CD4-positive, alpha-beta T cell treated with Interleukin-6 at 100 ng/mL for 8 hours (primary cell): Measurements from ENCODE around the gene BMX.

Experiments
- DNase-seq: peaks from one replicate; pipeline ENCODE4 v3.0.0-alpha.2; 2020; ENCODE audit warnings: mixed read lengths, low spot score

BMX gene

DNA sequence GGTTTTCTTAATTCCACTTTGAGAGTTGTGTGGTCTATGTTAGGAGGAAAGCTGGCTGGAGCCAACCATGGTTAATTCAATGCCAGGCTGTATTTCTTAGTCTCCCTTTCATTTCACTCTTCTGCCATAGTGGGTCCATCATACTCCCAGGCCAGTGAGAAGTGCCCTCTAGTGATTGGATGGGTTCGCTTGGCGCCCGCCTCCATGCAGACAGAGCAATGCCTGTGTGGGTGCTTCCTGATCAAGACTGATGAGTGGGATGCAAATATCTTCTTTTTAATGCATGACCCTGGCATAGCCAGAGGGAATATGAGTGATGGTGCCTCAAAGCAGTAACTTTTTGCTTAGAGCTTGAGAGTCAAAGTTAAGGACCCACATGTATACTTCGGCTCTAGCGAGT, 6.4 kb downstream of the BMX start:
- DNase-seq: no peak

DNA sequence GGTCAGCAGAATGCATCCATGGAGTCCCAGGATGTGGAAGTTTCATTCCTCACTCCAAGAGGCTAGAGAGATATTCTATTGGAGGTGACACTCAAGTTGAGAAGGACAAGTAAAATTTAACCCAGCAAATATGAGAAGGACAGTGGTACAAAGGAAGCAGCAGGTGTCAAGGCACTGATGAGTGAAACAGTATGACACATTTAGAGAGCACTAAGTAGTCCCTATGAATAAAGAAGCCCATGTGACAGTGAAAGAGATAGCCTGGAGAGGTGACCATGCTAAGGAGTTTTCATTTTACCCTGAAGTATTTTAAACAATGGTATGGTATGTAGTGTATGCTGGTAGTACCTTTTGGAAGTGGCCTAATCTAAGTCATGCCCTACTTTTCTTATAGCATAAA, 9.2 kb downstream of the BMX start:
- no peak for DNase-seq

DNA sequence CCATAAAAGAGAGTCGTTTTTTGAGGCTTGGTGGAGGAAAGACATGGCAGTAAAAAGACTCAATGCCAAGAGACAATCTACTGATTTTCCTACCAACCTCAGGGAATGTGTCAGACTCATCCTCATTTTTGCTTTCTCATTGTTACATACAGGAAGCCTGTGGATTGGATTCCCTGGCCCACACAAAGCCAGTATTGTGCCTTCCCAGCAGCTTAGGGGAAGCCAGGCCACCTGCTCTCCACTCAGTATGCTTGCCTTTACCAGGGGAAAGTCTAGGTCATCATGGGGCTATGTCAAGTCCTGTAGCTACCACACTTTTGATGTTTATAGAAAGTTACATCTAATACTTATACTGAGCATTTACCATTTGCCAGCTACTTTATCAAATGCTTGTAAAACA, 11.0 kb downstream of the BMX start:
- DNase-seq: no peak

DNA sequence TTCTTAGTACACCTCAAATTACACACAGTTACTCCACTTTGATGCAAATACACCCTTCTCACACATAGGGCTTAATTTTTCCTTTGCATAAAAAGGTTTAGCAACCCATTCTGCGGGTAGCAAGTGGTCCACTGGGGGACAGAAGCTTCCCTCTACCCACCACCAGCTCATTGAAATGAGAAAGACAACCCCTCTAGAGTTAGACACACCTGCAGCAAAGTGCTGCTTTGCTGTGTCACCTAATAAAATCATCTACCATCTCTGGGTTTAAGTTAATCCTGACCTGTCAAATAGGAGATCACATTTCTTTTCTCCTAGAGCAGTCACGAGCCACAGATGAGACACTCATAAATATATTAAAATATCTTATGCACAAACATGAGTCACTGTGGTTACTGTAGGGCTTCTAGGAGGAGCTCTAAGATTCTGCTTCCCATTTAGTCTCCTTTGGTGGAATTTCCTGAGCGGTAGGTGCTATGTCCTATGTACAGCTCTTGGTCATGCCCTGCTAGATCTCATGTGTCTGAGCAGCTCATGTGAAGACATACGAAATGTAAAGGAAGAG, 11.9 kb downstream of the BMX start:
- DNase-seq: no peak

DNA sequence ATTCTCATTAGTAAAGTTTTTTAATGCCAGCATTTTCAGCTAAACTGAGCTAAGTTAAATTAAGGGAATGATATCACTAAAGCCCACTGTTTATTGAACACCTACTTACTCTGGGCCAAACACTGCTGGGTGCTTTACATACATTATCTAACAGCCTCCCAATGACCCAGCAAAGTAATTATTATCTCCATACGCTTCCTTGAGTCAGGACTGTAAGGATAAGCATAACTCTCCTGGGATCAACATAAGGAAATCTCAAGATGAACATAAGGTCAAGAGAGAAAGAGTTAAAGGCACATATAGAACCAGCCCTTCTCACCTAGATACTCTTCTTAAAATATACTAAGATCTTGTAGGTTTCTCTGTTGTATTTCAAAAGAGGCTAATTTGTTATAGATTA, 13.7 kb downstream of the BMX start:
- no peak for DNase-seq

DNA sequence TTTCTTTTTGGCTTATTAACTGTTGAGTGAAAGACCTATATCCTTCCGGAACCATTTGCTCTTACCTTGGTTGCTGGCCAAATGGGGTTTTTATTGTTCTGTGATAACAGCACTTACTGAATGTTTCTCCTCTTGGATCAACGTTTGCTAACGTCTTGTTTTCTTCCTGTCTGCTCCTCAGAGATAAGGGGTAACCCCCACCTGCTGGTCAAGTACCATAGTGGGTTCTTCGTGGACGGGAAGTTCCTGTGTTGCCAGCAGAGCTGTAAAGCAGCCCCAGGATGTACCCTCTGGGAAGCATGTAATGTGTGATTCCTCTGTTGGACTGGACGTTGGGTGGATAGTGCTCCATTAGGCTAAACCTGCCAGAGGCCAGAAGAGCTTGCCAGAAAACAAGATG, 15.3 kb downstream of the BMX start:
- DNase-seq: no peak

GRCh38 chrX:15522464-15522863, 21.9 kb downstream of the BMX start:
- no peak for DNase-seq

GRCh38 chrX:15523088-15523487, 22.5 kb downstream of the BMX start:
- no peak for DNase-seq

DNA sequence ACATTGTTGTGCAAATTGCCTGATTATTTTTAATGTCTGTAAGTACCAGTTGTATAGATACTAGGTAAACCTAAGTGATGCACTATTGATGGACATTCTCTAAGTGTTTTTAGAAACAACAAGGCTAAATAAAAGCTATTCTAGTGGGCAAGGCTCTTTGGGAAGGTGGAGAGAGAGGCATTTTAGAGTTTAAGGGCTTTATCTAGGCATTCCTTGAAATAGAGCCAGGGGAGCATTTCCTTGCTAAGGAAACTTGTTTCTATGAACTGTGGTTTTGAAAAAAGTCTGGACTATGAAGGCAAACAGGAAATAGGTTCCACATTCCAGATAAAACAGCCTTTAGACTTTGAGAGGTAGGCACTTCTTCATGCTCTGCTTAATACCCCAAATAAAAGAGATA, 23.8 kb downstream of the BMX start:
- no peak for DNase-seq

DNA sequence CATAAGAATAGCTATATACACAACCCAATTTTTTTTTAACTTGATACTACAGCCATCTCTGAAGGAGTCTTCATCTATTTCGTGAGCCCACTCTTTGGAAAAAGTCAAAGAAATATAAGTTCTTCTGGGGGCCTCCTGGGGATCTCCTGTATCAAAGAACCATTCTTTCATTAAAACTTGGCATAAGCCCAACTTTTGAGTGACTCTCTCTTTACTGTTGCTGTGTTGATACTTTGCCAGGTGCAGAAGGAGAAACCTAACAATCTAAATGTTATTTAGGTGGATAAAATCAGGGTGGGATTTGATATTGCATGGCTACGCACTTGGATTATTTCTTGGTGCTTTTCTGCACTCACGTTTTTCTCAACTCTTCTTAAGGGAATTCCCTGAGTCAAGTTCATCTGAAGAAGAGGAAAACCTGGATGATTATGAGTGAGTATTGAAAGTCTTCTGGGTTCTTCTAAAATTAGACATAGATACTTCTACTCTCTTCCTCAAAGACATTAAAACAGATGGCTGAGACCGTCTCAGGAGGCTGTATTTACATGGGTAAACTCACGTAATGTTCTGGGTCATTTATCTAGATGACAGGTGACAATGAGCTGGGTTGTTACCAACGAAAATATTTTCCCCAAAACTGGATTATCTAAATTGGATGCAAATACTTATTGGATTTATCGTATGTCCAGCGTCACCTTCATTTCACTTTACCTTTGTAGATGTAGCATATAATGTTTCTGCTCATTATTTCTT, 25.2 kb downstream of the BMX start:
- DNase-seq: no peak

DNA sequence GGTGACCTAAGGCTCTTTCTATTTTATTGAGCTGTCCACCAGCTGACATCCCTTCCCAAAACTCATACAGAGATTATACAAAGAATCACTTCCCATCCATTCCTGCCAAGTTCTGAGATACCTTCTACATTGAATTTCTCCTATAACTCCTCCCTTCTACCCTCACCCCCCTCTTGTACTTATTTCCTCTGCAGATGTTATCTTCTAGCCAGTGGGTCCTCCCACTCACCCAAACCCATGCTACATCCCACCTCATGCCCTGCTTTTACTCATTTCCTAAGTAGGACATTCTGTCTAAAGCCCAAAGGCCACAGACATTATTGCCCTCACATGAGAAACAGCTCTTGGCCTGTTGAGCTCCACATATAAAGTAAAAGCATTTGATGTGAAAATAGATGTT, 28.6 kb downstream of the BMX start:
- no peak for DNase-seq

GRCh38 chrX:15530318-15530717, 29.7 kb downstream of the BMX start:
- no peak for DNase-seq

GRCh38 chrX:15546745-15547144, 46.1 kb downstream of the BMX start:
- no peak for DNase-seq

GRCh38 chrX:15547356-15547755, 46.7 kb downstream of the BMX start:
- DNase-seq: no peak

DNA sequence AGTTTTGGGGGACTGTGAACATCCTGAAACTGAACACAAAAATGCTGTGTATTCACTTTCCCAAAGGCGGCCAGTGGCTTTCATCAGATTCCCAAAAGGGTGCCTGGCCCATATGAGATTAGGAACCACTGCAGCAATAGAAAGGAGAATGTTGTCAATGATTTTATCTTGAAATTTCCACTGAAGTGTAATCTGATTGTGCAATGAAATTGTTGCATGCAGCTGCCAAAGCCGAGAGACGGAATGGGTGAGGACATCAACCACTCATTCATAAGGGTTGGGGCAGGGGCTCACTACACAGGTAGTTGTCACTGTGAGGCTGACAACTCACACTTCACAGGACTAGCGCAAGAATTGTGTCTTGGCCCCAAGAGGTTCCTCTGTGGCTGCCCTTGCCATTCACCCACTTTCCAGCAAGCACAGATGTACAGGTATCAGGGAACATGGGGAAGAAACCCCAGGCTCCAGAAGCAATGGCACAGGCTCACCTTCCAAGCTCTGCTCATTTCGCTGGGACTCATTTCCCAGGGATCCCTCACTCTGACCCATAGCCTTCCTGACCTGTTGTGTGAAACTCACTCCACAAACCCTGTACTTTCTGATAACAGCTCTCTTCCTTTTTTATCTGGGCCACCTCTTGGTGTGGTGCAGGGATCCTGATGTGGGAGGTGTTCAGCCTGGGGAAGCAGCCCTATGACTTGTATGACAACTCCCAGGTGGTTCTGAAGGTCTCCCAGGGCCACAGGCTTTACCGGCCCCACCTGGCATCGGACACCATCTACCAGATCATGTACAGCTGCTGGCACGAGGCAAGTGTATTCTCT, 48.8 kb downstream of the BMX start:
- no peak for DNase-seq

GRCh38 chrX:15559227-15559626, 58.6 kb downstream of the BMX start:
- no peak for DNase-seq

- no peak for DNase-seq
Observed at GRCh38 chrX:15560924-15561323, 60.3 kb downstream of the BMX start.

- DNase-seq: no peak
Observed at GRCh38 chrX:15563056-15563455, 62.4 kb downstream of the BMX start.

DNA sequence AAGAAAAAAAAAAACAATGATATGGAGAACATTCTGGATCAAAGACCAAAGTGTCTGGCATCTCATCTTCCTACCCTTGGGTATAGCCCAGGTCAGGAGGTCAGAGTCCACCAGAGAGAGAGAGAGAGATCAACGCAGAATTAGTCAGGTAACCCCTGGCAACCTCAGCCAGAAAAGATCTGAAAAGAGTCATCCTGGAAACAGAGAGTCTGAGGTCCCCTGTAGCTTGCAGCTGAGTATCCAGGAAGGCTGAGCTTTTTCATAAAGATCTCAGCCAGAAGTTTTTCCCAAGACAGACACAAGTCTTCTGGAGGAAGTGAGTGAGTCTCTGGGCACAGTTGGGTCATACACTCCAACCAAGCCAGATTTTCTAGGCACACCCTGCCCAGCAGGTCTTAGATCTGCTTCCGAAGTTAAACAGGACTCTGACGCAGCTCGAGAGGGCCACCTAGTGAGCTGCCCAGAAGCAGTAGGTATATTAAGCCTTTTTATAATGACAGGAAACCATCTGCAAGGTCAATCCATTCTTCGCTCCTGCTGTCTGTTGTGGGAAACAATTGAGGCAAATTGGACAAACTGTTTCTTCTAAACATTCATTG, 64.5 kb downstream of the BMX start:
- no peak for DNase-seq

- no peak for DNase-seq
Observed at GRCh38 chrX:15566244-15566643, 65.6 kb downstream of the BMX start.

- no peak for DNase-seq
Observed at GRCh38 chrX:15567267-15567666, 66.7 kb downstream of the BMX start.

- DNase-seq: no peak
Observed at GRCh38 chrX:15567886-15568616, 67.4 kb downstream of the BMX start.
